ENCODE measurements around the gene NUDT5. TPM values are rescaled to one million over a fixed set of nuclear protein-coding genes. Genes with fewer than 3 reads are reported as not detected.
"Not testable (repeated sequence)": the region's sequence is repeated elsewhere in the genome, so short reads cannot be mapped to it uniquely, and the experiment has no call there.

The NUDT5 gene
- total RNA-seq, 4 donors from 2014 or later = 19.9 to 23.7 (median 21.4) TPM

- Histone ChIP-seq H3K4me1 (peaks cover 27 to 64% (median 55%) of the 10 kb centered on the region in 4 donors), H3K36me3 (peaks cover 4 to 62% (median 25%) of the 10 kb centered on the region in 4 donors), H3K27ac (replicated peaks in 1 of 4) (no peak overlapping the region), H3K9me3 (no peaks in the 10 kb centered on the region), H3K27me3 (no peaks in the 10 kb centered on the region), H3K4me3 (no peak overlapping the region)
- no peak for TF ChIP-seq EP300 (IDR thresholded peaks at IDR 0.05)
- TF ChIP-seq POLR2AphosphoS5 (IDR thresholded peaks at IDR 0.05) = no peak
- TF ChIP-seq, protein P1, sequence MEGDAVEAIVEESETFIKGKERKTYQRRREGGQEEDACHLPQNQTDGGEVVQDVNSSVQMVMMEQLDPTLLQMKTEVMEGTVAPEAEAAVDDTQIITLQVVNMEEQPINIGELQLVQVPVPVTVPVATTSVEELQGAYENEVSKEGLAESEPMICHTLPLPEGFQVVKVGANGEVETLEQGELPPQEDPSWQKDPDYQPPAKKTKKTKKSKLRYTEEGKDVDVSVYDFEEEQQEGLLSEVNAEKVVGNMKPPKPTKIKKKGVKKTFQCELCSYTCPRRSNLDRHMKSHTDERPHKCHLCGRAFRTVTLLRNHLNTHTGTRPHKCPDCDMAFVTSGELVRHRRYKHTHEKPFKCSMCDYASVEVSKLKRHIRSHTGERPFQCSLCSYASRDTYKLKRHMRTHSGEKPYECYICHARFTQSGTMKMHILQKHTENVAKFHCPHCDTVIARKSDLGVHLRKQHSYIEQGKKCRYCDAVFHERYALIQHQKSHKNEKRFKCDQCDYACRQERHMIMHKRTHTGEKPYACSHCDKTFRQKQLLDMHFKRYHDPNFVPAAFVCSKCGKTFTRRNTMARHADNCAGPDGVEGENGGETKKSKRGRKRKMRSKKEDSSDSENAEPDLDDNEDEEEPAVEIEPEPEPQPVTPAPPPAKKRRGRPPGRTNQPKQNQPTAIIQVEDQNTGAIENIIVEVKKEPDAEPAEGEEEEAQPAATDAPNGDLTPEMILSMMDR (IDR thresholded peaks at IDR 0.05) = no peak
- no peak for TF ChIP-seq POLR2A (IDR thresholded peaks at IDR 0.05; ENCODE audit: low read depth)
- DNase-seq (ENCODE audit: extremely low spot score) = no peak
- 89% methylated on average over 13 of the region's 13 CpGs for WGBS
- intact Hi-C loops (cut with DNase I) = no loop called here
Observed at GRCh38 chr10:12237265-12238220, 41.9 kb upstream of the NUDT5 start.

- WGBS = 34% methylated on average over 4 of the region's 4 CpGs
- H3K4me3 ChIP-seq = peak overlapping the region in 1 of 4 donors; percentile 10
- peaks cover 13 to 75% (median 41%) of the 10 kb centered on the region in 4 donors for H3K36me3 ChIP-seq
Observed at GRCh38 chr10:12235796-12236195, 40.1 kb upstream of the NUDT5 start.

DNA sequence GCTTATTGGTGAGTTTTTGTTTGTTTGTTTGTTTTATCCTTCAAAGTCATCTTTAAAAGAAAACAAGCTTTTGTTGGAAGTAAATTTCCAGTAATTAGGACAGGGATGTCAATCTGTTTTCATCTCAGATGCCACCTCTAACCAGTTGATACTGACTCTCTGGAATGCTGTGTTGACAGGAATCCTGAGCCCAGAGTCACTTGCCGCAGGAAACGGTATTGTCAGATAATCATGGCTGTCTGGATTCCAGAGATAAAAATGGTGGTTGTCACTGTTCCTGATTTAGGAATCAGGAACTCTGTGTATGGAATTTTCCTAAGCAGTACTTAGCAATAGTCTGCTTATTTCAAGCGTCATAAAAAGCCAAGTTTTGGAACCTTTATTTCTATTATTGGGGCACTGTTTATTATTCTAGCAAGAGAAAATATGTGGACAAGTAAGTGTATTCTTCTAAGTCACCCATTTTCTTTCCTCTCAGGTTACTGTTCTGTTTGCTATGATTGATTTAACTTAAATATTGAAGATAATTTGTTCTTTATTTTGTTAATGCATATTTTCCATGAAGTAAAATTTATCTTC is 39.5 kb upstream of the NUDT5 start:
- H3K4me1 ChIP-seq = peaks cover 7 to 42% (median 36%) of the 10 kb centered on the region in 4 donors
- no peaks in the 10 kb centered on the region for H3K9me3 ChIP-seq
- TF ChIP-seq, protein P1 (IDR thresholded peaks at IDR 0.05) = no peak
- TF ChIP-seq POLR2AphosphoS5 (IDR thresholded peaks at IDR 0.05) (no peak), POLR2A (IDR thresholded peaks at IDR 0.05; ENCODE audit: low read depth) (no peak), EP300 (IDR thresholded peaks at IDR 0.05) (no peak)
- H3K36me3 ChIP-seq = peaks cover 13 to 76% (median 47%) of the 10 kb centered on the region in 4 donors
- H3K4me3 ChIP-seq = peak overlapping the region in 1 of 4 donors; percentile 10
- DNase-seq (ENCODE audit: extremely low spot score) = no peak
- intact Hi-C loops (cut with DNase I) = no loop called here
- no peaks in the 10 kb centered on the region for H3K27me3 ChIP-seq
- H3K27ac ChIP-seq (replicated peaks in 1 of 4) = peak overlapping the region; percentile 55 to 72 (median 68)
- 52% methylated on average over 3 of the region's 3 CpGs for WGBS

More at GRCh38 chr10:12235796-12236195, 40.1 kb upstream of the NUDT5 start:
- Histone ChIP-seq H3K27me3 (no peaks in the 10 kb centered on the region), H3K27ac (replicated peaks in 1 of 4) (peak overlapping the region; percentile 55 to 72 (median 68)), H3K4me1 (peaks cover 11 to 46% (median 38%) of the 10 kb centered on the region in 4 donors), H3K9me3 (no peaks in the 10 kb centered on the region)
- no peak for TF ChIP-seq POLR2A (IDR thresholded peaks at IDR 0.05; ENCODE audit: low read depth)
- TF ChIP-seq POLR2AphosphoS5 (IDR thresholded peaks at IDR 0.05) = peak in 1 of 2 donors; percentile 16
- intact Hi-C loops (cut with DNase I) = no loop called here
- no peak for DNase-seq (ENCODE audit: extremely low spot score)

DNA sequence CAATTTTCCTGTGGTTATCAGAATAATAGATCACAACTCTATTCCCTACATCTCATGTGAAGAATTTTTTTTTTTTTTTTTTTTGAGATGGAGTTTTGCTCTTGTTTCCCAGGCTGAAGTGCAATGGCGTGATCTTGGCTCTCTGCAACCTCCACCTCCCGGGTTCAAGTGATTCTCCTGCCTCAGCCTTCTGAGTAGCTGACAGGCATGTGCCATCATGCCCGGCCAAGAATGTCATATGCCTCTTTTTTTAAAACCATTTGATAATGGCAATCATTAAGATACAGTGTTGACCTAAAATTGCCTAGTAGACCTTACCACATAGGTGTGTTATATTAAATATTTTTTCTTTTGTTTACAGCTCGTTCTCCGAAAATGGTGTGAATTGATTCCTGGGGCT is 39.0 kb upstream of the NUDT5 start:
- Histone ChIP-seq H3K27ac (replicated peaks in 1 of 4) (peak overlapping the region; percentile 55 to 72 (median 68)), H3K4me1 (peaks cover 7 to 42% (median 36%) of the 10 kb centered on the region in 4 donors), H3K36me3 (peaks cover 13 to 77% (median 51%) of the 10 kb centered on the region in 4 donors)
- intact Hi-C loops (cut with DNase I); H3K4me3 ChIP-seq; H3K27me3 ChIP-seq; DNase-seq (ENCODE audit: extremely low spot score); H3K9me3 ChIP-seq: not testable (repeated sequence)
- WGBS = 96% methylated on average over 5 of the region's 5 CpGs

GRCh38 chr10:12228851-12229250 is 33.2 kb upstream of the NUDT5 start:
- H3K4me3 ChIP-seq = no peak overlapping the region
- peaks cover 13 to 68% (median 53%) of the 10 kb centered on the region in 4 donors for H3K36me3 ChIP-seq
- DNase-seq (ENCODE audit: extremely low spot score) = no peak
- H3K9me3 ChIP-seq = no peaks in the 10 kb centered on the region
- TF ChIP-seq EP300 (IDR thresholded peaks at IDR 0.05) = no peak
- no peak for TF ChIP-seq POLR2A (IDR thresholded peaks at IDR 0.05; ENCODE audit: low read depth)
- TF ChIP-seq POLR2AphosphoS5 (IDR thresholded peaks at IDR 0.05) = no peak
- TF ChIP-seq, protein P1 (IDR thresholded peaks at IDR 0.05) = no peak
- H3K27ac ChIP-seq (replicated peaks in 1 of 4) = no peak overlapping the region
- H3K27me3 ChIP-seq = no peaks in the 10 kb centered on the region
- 95% methylated on average over 11 of the region's 11 CpGs for WGBS
- intact Hi-C loops (cut with DNase I) = no loop called here
- H3K4me1 ChIP-seq = peaks cover 6 to 17% (median 16%) of the 10 kb centered on the region in 4 donors

DNA sequence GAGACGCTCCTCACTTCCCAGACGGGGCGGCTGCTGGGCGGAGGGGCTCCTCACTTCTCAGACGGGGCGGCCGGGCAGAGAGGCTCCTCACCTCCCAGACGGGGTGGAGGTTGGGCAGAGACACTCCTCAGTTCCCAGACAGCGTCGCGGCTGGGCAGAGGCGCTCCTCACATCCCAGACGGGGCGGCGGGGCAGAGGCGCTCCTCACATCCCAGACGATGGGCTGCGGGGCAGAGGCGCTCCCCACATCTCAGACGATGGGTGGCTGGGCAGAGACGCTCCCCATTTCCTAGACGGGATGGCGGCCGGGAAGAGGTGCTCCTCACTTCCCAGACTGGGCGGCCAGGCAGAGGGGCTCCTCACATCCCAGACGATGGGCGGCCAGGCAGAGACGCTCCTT is 30.7 kb upstream of the NUDT5 start:
- H3K9me3 ChIP-seq; H3K4me3 ChIP-seq; H3K27me3 ChIP-seq; intact Hi-C loops (cut with DNase I); H3K27ac ChIP-seq (replicated peaks in 1 of 4); DNase-seq (ENCODE audit: extremely low spot score): not testable (repeated sequence)
- Histone ChIP-seq H3K4me1 (peaks cover 17 to 41% (median 39%) of the 10 kb centered on the region in 4 donors), H3K36me3 (peaks cover 0 to 54% (median 38%) of the 10 kb centered on the region in 4 donors)
- WGBS = 98% methylated on average over 8 of the region's 28 CpGs
